Prostate gland (tissue), 2 donors: Measurements from ENCODE around the gene CHMP5. TPM values are rescaled to one million over a fixed set of nuclear protein-coding genes. Genes with fewer than 3 reads are reported as not detected.

ENCODE experiments used
- DNase-seq: peaks from one replicate; pipeline ENCODE4 v3.0.0-alpha.2; 2019; ENCODE audit warnings: low spot score
- H3K27ac ChIP-seq, 2 donors: fragments of 200-600 bp; sonication (generic); 2 replicates each; pipeline ENCODE4 v1.5.1; 2017 to 2019
- H3K27me3 ChIP-seq: fragments of 200-600 bp; sonication (generic); replicated peaks from 2 replicates; pipeline ENCODE4 v1.5.1; 2019; ENCODE audit not compliant: insufficient read depth
- H3K36me3 ChIP-seq, 2 donors: fragments of 200-600 bp; sonication (generic); 1 replicate in 1 of 2; 2 replicates in 1 of 2; pipeline versions ENCODE4 v1.5.1 to v1.8.1; 2017 to 2019
- H3K4me1 ChIP-seq: fragments of 200-600 bp; sonication (generic); replicated peaks from 2 replicates; pipeline ENCODE4 v1.5.1; 2019
- H3K4me3 ChIP-seq, 2 donors: fragments of 200-600 bp; sonication (generic); 2 replicates each; pipeline ENCODE4 v1.5.1; 2017 to 2019
- H3K9me3 ChIP-seq: fragments of 200-600 bp; sonication (generic); 2 replicates; pipeline ENCODE4 v1.5.1; 2017
- POLR2A ChIP-seq: fragments of 450-650 bp; IDR thresholded peaks from one replicate; pipeline ENCODE4 v1.6.1; 2016; ENCODE audit warnings: antibody characterized with exemption, mild to moderate bottlenecking
- POLR2AphosphoS5 ChIP-seq: sonication (generic); formaldehyde crosslinking; IDR thresholded peaks from one replicate; pipeline ENCODE4 v1.6.1; 2017; ENCODE audit warnings: antibody characterized with exemption
- WGBS: methylation state at CpG from one replicate; pipeline ENCODE4 v1.1.5; 2018; 5-methylcytosine and 5-hydroxymethylcytosine counted together
- intact Hi-C: fragments of 100-400 bp; cut with DNase I; formaldehyde crosslinking; loops from one replicate; pipeline ENCODE4 v1.14.2; 2022
- total RNA-seq, 2 donors: library from RNA; depleted of rRNA; stranded (reverse); fragments of >200 nt; gene quantifications; one replicate each; pipeline ENCODE4 v1.1.0, GENCODE V29; 2016
- TF ChIP-seq, protein P1 (sequence below), 4 experiments: fragments of 200-600 bp in 2 of 4; fragments of 450-650 bp in 2 of 4; sonication (generic) in 2 of 4; IDR thresholded peaks; 1 replicate in 3 of 4; 2 replicates in 1 of 4; pipeline ENCODE4 v1.5.1; 2016 to 2019; ENCODE audit warnings: antibody characterized with exemption in 4 of 4, mild to moderate bottlenecking in 2 of 4, moderate library complexity in 2 of 4

The CHMP5 gene
- total RNA-seq, 2 donors from 2014 or later: 48.8 to 84.2 TPM

DNA sequence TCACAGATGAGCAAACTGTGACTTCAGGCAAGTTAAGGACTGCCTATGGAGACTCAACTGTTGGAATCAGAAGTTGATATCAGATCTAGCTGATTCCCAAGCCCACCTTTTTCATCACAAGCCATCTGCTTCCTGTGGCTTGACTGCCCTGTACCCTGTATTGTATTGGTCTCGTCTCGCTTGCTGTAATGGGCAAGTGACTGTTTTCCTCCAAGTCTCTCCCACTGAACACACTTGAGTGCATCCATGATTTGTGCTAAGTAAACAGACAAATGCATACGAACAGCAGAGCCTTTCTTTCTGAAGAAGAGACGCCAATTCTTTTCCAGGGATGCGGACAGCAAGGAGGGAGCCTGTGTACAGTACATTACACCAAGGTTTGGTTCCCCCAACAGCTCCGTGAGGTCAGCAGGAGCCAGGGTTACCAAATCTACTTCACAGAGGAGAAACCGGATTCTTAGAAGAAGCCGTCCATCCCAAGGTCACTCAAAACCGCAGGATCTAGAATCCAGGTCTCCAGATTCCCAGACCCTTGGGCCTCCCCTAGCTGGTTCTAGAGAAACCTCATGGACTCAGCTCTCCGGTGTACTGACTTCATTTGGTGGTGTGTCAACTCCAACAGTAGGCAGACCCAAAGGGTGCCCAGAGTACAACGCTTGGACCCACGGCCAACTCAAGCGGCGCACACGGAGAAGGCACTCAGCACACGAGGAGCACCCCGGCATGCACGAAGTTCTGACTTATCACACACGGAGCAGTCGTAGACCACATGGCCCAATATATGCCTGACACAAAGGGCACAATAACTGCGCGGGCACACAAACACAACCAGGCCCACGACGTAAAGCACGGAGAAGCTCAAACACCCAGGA, 1.5 kb upstream of the CHMP5 start:
- no peaks in the 10 kb centered on the region for H3K9me3 ChIP-seq
- WGBS: 4% methylated on average over 24 of the region's 25 CpGs
- peaks cover 8% of the 10 kb centered on the region for H3K4me1 ChIP-seq
- TF ChIP-seq, protein P1, sequence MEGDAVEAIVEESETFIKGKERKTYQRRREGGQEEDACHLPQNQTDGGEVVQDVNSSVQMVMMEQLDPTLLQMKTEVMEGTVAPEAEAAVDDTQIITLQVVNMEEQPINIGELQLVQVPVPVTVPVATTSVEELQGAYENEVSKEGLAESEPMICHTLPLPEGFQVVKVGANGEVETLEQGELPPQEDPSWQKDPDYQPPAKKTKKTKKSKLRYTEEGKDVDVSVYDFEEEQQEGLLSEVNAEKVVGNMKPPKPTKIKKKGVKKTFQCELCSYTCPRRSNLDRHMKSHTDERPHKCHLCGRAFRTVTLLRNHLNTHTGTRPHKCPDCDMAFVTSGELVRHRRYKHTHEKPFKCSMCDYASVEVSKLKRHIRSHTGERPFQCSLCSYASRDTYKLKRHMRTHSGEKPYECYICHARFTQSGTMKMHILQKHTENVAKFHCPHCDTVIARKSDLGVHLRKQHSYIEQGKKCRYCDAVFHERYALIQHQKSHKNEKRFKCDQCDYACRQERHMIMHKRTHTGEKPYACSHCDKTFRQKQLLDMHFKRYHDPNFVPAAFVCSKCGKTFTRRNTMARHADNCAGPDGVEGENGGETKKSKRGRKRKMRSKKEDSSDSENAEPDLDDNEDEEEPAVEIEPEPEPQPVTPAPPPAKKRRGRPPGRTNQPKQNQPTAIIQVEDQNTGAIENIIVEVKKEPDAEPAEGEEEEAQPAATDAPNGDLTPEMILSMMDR (IDR thresholded peaks at IDR 0.05): no peak
- TF ChIP-seq POLR2AphosphoS5 (no peak), POLR2A (no peak)
- H3K4me3 ChIP-seq: peak overlapping the region; percentile 85 to 90
- intact Hi-C loops: loop anchor here (5.0 kb wide), 1 partner anchor 96 kb away; the partner anchor contains the start of gene B4GALT1
- DNase-seq: peak; percentile 15
- peak overlapping the region; percentile 89 to 90 for H3K27ac ChIP-seq
- H3K27me3 ChIP-seq: no peaks in the 10 kb centered on the region
- peaks cover 5 to 7% of the 10 kb centered on the region in 2 donors for H3K36me3 ChIP-seq

DNA sequence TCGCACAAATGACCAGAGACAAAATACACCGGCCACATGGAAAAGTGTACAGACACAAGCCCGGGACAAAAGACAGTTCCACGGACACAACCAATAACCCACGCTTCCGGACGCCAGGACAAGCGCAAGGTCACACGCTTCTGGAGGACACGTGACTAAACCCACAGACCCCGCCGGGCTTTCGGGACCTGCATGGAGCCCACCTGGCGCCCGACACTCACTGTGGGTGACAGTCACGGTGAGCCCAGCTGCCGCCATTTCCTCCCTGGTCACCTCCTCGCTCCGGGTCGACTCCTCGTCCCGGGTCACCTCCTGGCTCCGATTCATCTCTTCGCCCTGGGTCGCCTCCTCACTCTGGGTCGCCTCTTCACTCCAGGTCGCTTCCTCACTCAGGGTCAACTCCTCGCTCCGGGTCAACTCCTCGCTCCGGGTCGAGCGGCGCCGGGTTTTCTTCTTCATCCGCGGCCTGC, 811 bp upstream of the CHMP5 start:
- Histone ChIP-seq H3K4me1 (peaks cover 8% of the 10 kb centered on the region), H3K4me3 (peak overlapping the region; percentile 85 to 90), H3K9me3 (no peaks in the 10 kb centered on the region), H3K27ac (peak overlapping the region; percentile 89 to 90), H3K27me3 (no peaks in the 10 kb centered on the region), H3K36me3 (peaks cover 5 to 7% of the 10 kb centered on the region in 2 donors)
- DNase-seq: peak; percentile 37
- WGBS: under 1% methylated on average over 37 of the region's 37 CpGs
- TF ChIP-seq POLR2A (no peak), POLR2AphosphoS5 (peak; percentile 17)
- TF ChIP-seq, protein P1 (IDR thresholded peaks at IDR 0.05): no peak
- intact Hi-C loops: loop anchor here (5.0 kb wide), 1 partner anchor 97 kb away; the partner anchor contains the start of gene B4GALT1

DNA sequence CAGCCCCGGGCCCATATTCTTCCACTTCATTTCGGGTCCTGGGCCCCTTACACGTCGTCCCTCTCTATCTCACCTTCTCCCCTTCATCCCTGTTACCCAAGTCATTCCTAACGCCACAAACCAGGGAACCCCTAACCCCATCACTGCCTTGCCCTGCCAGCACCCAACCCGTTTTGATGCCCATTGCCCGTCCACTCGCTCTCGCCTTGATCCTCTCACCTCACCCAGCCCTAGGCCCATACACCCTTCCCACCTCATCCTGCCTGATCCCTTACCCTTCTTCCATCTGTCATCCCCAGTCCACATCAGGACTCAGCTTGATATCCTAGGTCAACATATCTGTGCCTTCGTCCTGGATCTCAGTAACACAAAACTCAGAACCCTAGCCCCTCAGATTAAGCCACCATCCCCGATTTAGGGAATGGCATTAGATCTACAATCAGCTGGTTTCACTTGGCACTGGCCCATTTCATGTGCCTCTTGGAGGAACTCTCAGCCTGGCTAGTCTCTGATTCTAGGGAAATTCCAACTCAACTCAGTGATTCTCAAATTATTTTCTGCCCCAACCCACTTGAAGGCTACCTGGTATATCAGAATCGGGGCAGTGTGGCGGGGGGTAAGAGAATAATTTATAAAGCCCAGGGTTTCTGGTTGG, 489 bp downstream of the CHMP5 start:
- Histone ChIP-seq H3K4me1 (peaks cover 8% of the 10 kb centered on the region), H3K27ac (peak overlapping the region; percentile 89 to 90), H3K4me3 (peak overlapping the region; percentile 85 to 90), H3K27me3 (no peaks in the 10 kb centered on the region), H3K9me3 (no peaks in the 10 kb centered on the region), H3K36me3 (peaks cover 5 to 7% of the 10 kb centered on the region in 2 donors)
- intact Hi-C loops: no loop called here
- 21% methylated on average over 13 of the region's 13 CpGs for WGBS
- no peak for DNase-seq
- TF ChIP-seq POLR2A (no peak), POLR2AphosphoS5 (no peak)
- TF ChIP-seq, protein P1 (IDR thresholded peaks at IDR 0.05): no peak

DNA sequence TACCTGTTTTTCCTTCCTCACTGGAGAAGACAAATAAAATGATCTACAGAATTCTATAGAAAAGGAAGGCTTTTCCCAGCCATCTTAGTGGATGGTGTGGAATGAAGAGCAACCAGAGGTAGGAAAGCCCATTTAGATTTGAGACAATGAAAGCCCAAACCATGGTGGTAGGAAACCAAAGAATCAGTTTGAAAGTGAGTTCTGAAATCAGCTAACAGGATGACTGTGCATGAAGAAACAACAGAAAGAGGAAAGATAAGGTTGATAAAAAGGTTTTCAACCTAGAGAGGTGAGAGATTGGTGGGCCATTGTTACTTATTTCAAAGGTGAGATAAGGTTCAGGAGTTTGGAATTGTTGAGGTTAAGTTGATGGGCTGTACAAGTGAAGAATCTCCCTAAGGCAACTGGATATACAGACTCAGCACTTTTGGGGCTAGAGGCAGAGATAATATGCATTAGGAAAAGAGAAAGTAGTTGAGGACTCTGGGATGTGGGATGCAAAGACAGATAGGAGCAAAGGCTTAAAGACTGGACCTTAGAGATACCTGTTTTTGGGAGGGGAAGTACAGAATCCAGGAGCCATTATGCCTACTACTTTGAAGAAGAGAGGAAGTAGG, 2.4 kb downstream of the CHMP5 start:
- no peak for DNase-seq
- Histone ChIP-seq H3K27me3 (no peaks in the 10 kb centered on the region), H3K4me1 (peaks cover 8% of the 10 kb centered on the region), H3K36me3 (peaks cover 0 to 8% of the 10 kb centered on the region in 2 donors), H3K9me3 (no peaks in the 10 kb centered on the region), H3K4me3 (no peak overlapping the region), H3K27ac (no peak overlapping the region)
- intact Hi-C loops: no loop called here
- TF ChIP-seq, protein P1 (IDR thresholded peaks at IDR 0.05): no peak
- TF ChIP-seq POLR2AphosphoS5: no peak
- TF ChIP-seq POLR2A: no peak
